DOHH2 (cell line): ENCODE results near the gene OPA3.
"Not testable (repeated sequence)": the region's sequence is repeated elsewhere in the genome, so short reads cannot be mapped to it uniquely, and the experiment has no call there.

ENCODE experiments used
- EZH2phosphoT487 ChIP-seq: fragments of 200-600 bp; sonication (generic); IDR thresholded peaks from 2 replicates; pipeline ENCODE4 v1.6.1; 2017; ENCODE audit warnings: borderline replicate concordance, mild to moderate bottlenecking, antibody characterized with exemption, low read length, moderate library complexity, mixed read lengths
- TF ChIP-seq, protein P1 (sequence below): fragments of 200-600 bp; sonication (generic); IDR thresholded peaks from one replicate; pipeline ENCODE4 v1.5.1; 2014; ENCODE audit warnings: antibody characterized with exemption, mild to moderate bottlenecking, low read depth, low read length; ENCODE audit not compliant: poor library complexity, severe bottlenecking

DNA sequence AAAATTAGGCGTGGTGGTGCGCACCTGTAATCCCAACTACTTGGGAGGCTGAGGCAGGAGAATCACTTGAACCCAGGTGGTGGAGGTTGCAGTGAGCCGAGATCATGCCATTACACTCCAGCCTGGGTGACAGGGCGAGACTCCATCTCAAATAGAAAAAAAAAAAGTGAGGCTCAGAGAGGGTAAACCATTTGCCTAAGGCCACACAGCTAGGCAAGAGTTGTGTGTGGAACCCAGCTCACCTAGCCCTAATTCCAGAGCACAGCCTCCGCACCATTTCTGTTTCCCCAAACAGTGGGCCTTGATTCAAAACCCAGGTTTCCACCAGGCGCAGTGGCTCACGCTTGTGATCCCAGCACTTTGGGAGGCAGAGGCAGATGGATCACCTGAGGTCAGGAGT, 43.6 kb upstream of the OPA3 start:
- TF ChIP-seq, protein P1, sequence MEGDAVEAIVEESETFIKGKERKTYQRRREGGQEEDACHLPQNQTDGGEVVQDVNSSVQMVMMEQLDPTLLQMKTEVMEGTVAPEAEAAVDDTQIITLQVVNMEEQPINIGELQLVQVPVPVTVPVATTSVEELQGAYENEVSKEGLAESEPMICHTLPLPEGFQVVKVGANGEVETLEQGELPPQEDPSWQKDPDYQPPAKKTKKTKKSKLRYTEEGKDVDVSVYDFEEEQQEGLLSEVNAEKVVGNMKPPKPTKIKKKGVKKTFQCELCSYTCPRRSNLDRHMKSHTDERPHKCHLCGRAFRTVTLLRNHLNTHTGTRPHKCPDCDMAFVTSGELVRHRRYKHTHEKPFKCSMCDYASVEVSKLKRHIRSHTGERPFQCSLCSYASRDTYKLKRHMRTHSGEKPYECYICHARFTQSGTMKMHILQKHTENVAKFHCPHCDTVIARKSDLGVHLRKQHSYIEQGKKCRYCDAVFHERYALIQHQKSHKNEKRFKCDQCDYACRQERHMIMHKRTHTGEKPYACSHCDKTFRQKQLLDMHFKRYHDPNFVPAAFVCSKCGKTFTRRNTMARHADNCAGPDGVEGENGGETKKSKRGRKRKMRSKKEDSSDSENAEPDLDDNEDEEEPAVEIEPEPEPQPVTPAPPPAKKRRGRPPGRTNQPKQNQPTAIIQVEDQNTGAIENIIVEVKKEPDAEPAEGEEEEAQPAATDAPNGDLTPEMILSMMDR: not testable (repeated sequence)
- not testable (repeated sequence) for TF ChIP-seq EZH2phosphoT487
